Measurements from ENCODE around the gene FTH1.

The FTH1 gene

GRCh38 chr11:61967116-61967923 is at the start of gene FTH1:
Gene FTH1, minus strand, starts transcription at chr11:61967634. Its CDS starts 209 bp downstream, at chr11:61967425.
- TF ChIP-seq CTCF (conservative IDR thresholded peaks at IDR 0.05; ENCODE audit: low read depth, low read length) = no peak
- H3K4me3 ChIP-seq (ENCODE audit: low read depth, low read length) = peak within 1 kb of the TSS; percentile 78
- peak; percentile 97 for DNase-seq (ENCODE audit: low read depth)

- no peak for DNase-seq (ENCODE audit: low read depth)
- no peak for TF ChIP-seq CTCF (conservative IDR thresholded peaks at IDR 0.05; ENCODE audit: low read depth, low read length)
- no peak overlapping the region for H3K4me3 ChIP-seq (ENCODE audit: low read depth, low read length)
These were observed 48.2 kb upstream of the FTH1 start for GRCh38 chr11:62015615-62016014.

GRCh38 chr11:62013537-62014476 is 46.4 kb upstream of the FTH1 start:
- DNase-seq (ENCODE audit: low read depth) = no peak
- TF ChIP-seq CTCF (conservative IDR thresholded peaks at IDR 0.05; ENCODE audit: low read depth, low read length) = no peak
- H3K4me3 ChIP-seq (ENCODE audit: low read depth, low read length) = no peak overlapping the region

GRCh38 chr11:62012832-62013461 is 45.5 kb upstream of the FTH1 start:
- no peak overlapping the region for H3K4me3 ChIP-seq (ENCODE audit: low read depth, low read length)
- no peak for DNase-seq (ENCODE audit: low read depth)
- TF ChIP-seq CTCF (conservative IDR thresholded peaks at IDR 0.05; ENCODE audit: low read depth, low read length) = no peak

GRCh38 chr11:62012451-62012831 is 45.0 kb upstream of the FTH1 start:
- no peak for TF ChIP-seq CTCF (conservative IDR thresholded peaks at IDR 0.05; ENCODE audit: low read depth, low read length)
- DNase-seq (ENCODE audit: low read depth) = peak; percentile 43
- H3K4me3 ChIP-seq (ENCODE audit: low read depth, low read length) = no peak overlapping the region

- no peak overlapping the region for H3K4me3 ChIP-seq (ENCODE audit: low read depth, low read length)
- no peak for DNase-seq (ENCODE audit: low read depth)
- no peak for TF ChIP-seq CTCF (conservative IDR thresholded peaks at IDR 0.05; ENCODE audit: low read depth, low read length)
These were observed 44.4 kb upstream of the FTH1 start for GRCh38 chr11:62011881-62012280.
